ENCODE measurements around the gene GLYR1.
A peak's percentile ranks its signal among the peaks of the same experiment; 100 is the strongest.

The GLYR1 gene

GRCh38 chr16:4780235-4780634, 66.9 kb downstream of the GLYR1 start:
- ChIA-PET CTCF (interaction anchor here (0.6 to 0.9 kb wide), 3 partner anchors 10 to 156 kb away, joined by 3 read pairs; no protein-coding TSS in a partner anchor), POLR2A (interaction anchor here (2.1 kb wide), 1 partner anchor 11 kb away, joined by 6 read pairs; no protein-coding TSS in a partner anchor)
- Histone ChIP-seq H3K9me3 (ENCODE audit: control insufficient read depth, insufficient read depth, low read depth, low read length) (no peaks in the 10 kb centered on the region), H3K4me3 (ENCODE audit: low read depth, low read length) (no peak overlapping the region), H3K27ac (ENCODE audit: extremely low read depth, low read depth, low read length) (no peak overlapping the region), H3K36me3 (ENCODE audit: control insufficient read depth in 2 of 2, insufficient read depth in 1 of 2, low read length in 2 of 2) (no peaks in the 10 kb centered on the region), H3K4me1 (ENCODE audit: control insufficient read depth, insufficient read depth, low read length) (peaks cover 2% of the 10 kb centered on the region; the same call in 1 of the 2 replicates)
- TF ChIP-seq ZNF184 (tag by site-specific recombination; IDR thresholded peaks at IDR 0.05) (peak; percentile 78; the same call in 1 of the 2 replicates), ZNF16 (tag by site-specific recombination; IDR thresholded peaks at IDR 0.05; ENCODE audit: low read depth) (no peak), ZNF335 (tag by site-specific recombination; conservative IDR thresholded peaks at IDR 0.05) (peak; percentile 59), ZBTB21 (tag by site-specific recombination; IDR thresholded peaks at IDR 0.05) (peak; percentile 93), MEIS1 (CRISPR knock-in tag; IDR thresholded peaks at IDR 0.05; ENCODE audit: borderline replicate concordance) (no peak), EGR2 (tag by site-specific recombination; IDR thresholded peaks at IDR 0.05; ENCODE audit: low read depth) (peak; percentile 27; the same call in 1 of the 2 replicates), ZNF558 (tag by site-specific recombination; IDR thresholded peaks at IDR 0.05) (0 out of 2 replicates have a peak, but pooled peaks have one; percentile 53), ZNF366 (tag by site-specific recombination; conservative IDR thresholded peaks at IDR 0.05) (0 out of 2 replicates have a peak, but pooled peaks have one; percentile 35), INSM2 (tag by site-specific recombination; IDR thresholded peaks at IDR 0.05) (peak; percentile 29; the same call in 1 of the 2 replicates), ZNF416 (tag by site-specific recombination; IDR thresholded peaks at IDR 0.05) (no peak), KLF1 (tag by site-specific recombination; IDR thresholded peaks at IDR 0.05) (peak; percentile 78), ZBTB17 (tag by site-specific recombination; IDR thresholded peaks at IDR 0.05) (0 out of 2 replicates have a peak, but pooled peaks have one; percentile 34), KLF10 (tag by site-specific recombination; IDR thresholded peaks at IDR 0.05) (0 out of 2 replicates have a peak, but pooled peaks have one; percentile 46), SP2 (tag by site-specific recombination; IDR thresholded peaks at IDR 0.05) (peak; percentile 35), SETDB1 (IDR thresholded peaks at IDR 0.05; ENCODE audit: insufficient read length, low read length) (no peak), ZNF629 (tag by site-specific recombination; IDR thresholded peaks at IDR 0.05) (peak; percentile 98), ZNF341 (tag by site-specific recombination; IDR thresholded peaks at IDR 0.05; ENCODE audit: low read depth) (no peak), ZEB2 (tag by site-specific recombination; IDR thresholded peaks at IDR 0.05) (peak; percentile 72), ZNF76 (tag by site-specific recombination; IDR thresholded peaks at IDR 0.05; ENCODE audit: borderline replicate concordance, low read depth) (0 out of 2 replicates have a peak, but pooled peaks have one; percentile 40), HOXC10 (CRISPR knock-in tag; IDR thresholded peaks at IDR 0.05) (no peak), ZFHX2 (tag by site-specific recombination; conservative IDR thresholded peaks at IDR 0.05) (0 out of 2 replicates have a peak, but pooled peaks have one; percentile 17), KLF8 (tag by site-specific recombination; IDR thresholded peaks at IDR 0.05) (peak; percentile 63; the same call in 1 of the 2 replicates), HIC1 (tag by site-specific recombination; IDR thresholded peaks at IDR 0.05) (0 out of 2 replicates have a peak, but pooled peaks have one; percentile 57), SP7 (tag by site-specific recombination; IDR thresholded peaks at IDR 0.05) (peak; percentile 62), YY2 (tag by site-specific recombination; IDR thresholded peaks at IDR 0.05) (0 out of 2 replicates have a peak, but pooled peaks have one; percentile 34), SP3 (tag by site-specific recombination; IDR thresholded peaks at IDR 0.05) (peak; percentile 35; the same call in 1 of the 2 replicates), ZFP69B (tag by site-specific recombination; IDR thresholded peaks at IDR 0.05) (0 out of 2 replicates have a peak, but pooled peaks have one; percentile 25), KLF17 (tag by site-specific recombination; IDR thresholded peaks at IDR 0.05) (peak; percentile 87)
- TF ChIP-seq, protein P1, sequence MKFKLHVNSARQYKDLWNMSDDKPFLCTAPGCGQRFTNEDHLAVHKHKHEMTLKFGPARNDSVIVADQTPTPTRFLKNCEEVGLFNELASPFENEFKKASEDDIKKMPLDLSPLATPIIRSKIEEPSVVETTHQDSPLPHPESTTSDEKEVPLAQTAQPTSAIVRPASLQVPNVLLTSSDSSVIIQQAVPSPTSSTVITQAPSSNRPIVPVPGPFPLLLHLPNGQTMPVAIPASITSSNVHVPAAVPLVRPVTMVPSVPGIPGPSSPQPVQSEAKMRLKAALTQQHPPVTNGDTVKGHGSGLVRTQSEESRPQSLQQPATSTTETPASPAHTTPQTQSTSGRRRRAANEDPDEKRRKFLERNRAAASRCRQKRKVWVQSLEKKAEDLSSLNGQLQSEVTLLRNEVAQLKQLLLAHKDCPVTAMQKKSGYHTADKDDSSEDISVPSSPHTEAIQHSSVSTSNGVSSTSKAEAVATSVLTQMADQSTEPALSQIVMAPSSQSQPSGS (tag by site-specific recombination; IDR thresholded peaks at IDR 0.05; ENCODE audit: low read depth): peak; percentile 74; the same call in 1 of the 2 replicates
- TF ChIP-seq, protein P2, sequence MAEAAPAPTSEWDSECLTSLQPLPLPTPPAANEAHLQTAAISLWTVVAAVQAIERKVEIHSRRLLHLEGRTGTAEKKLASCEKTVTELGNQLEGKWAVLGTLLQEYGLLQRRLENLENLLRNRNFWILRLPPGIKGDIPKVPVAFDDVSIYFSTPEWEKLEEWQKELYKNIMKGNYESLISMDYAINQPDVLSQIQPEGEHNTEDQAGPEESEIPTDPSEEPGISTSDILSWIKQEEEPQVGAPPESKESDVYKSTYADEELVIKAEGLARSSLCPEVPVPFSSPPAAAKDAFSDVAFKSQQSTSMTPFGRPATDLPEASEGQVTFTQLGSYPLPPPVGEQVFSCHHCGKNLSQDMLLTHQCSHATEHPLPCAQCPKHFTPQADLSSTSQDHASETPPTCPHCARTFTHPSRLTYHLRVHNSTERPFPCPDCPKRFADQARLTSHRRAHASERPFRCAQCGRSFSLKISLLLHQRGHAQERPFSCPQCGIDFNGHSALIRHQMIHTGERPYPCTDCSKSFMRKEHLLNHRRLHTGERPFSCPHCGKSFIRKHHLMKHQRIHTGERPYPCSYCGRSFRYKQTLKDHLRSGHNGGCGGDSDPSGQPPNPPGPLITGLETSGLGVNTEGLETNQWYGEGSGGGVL (tag by site-specific recombination; IDR thresholded peaks at IDR 0.05): 0 out of 2 replicates have a peak, but pooled peaks have one; percentile 17
